Measurements from ENCODE around the gene RAP1GDS1.

GRCh38 chr4:98293104-98293887, 32.1 kb downstream of the RAP1GDS1 start:
- TF ChIP-seq CTCF (conservative IDR thresholded peaks at IDR 0.05; ENCODE audit: low read depth, low read length) (no peak), FOS (IDR thresholded peaks at IDR 0.05; ENCODE audit: low read depth, low read length) (no peak), CHD1 (IDR thresholded peaks at IDR 0.05; ENCODE audit: low read depth, low read length) (no peak), RFX5 (IDR thresholded peaks at IDR 0.05; ENCODE audit: low read depth, low read length) (no peak), POLR2A (IDR thresholded peaks at IDR 0.05; ENCODE audit: low read depth, low read length) (no peak), BHLHE40 (IDR thresholded peaks at IDR 0.05; ENCODE audit: low read depth, low read length) (no peak), CEBPB (IDR thresholded peaks at IDR 0.05; ENCODE audit: low read depth, low read length) (no peak), MAZ (IDR thresholded peaks at IDR 0.05; ENCODE audit: borderline replicate concordance, low read depth, low read length) (no peak), RAD21 (IDR thresholded peaks at IDR 0.05; ENCODE audit: low read length) (no peak), MXI1 (IDR thresholded peaks at IDR 0.05; ENCODE audit: borderline replicate concordance, low read depth, low read length) (no peak), ELK1 (IDR thresholded peaks at IDR 0.05; ENCODE audit: borderline replicate concordance, low read depth, low read length) (no peak), RCOR1 (IDR thresholded peaks at IDR 0.05; ENCODE audit: insufficient replicate concordance, low read length) (no peak), SMC3 (IDR thresholded peaks at IDR 0.05; ENCODE audit: low read depth, low read length) (no peak)

Data from IMR-90 (cell line).